ENCODE measurements around the gene SDF4.

- TF ChIP-seq, protein P1, sequence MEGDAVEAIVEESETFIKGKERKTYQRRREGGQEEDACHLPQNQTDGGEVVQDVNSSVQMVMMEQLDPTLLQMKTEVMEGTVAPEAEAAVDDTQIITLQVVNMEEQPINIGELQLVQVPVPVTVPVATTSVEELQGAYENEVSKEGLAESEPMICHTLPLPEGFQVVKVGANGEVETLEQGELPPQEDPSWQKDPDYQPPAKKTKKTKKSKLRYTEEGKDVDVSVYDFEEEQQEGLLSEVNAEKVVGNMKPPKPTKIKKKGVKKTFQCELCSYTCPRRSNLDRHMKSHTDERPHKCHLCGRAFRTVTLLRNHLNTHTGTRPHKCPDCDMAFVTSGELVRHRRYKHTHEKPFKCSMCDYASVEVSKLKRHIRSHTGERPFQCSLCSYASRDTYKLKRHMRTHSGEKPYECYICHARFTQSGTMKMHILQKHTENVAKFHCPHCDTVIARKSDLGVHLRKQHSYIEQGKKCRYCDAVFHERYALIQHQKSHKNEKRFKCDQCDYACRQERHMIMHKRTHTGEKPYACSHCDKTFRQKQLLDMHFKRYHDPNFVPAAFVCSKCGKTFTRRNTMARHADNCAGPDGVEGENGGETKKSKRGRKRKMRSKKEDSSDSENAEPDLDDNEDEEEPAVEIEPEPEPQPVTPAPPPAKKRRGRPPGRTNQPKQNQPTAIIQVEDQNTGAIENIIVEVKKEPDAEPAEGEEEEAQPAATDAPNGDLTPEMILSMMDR (conservative IDR thresholded peaks at IDR 0.05; ENCODE audit: low read depth, low read length) = no peak
- TF ChIP-seq RAD21 (IDR thresholded peaks at IDR 0.05; ENCODE audit: low read length) (no peak), RFX5 (IDR thresholded peaks at IDR 0.05; ENCODE audit: low read depth, low read length) (no peak), MAZ (IDR thresholded peaks at IDR 0.05; ENCODE audit: borderline replicate concordance, low read depth, low read length) (no peak), POLR2A (IDR thresholded peaks at IDR 0.05; ENCODE audit: low read depth, low read length) (no peak), MAFK (IDR thresholded peaks at IDR 0.05; ENCODE audit: low read depth, low read length) (no peak), SMC3 (IDR thresholded peaks at IDR 0.05; ENCODE audit: low read depth, low read length) (no peak), ELK1 (IDR thresholded peaks at IDR 0.05; ENCODE audit: borderline replicate concordance, low read depth, low read length) (no peak), CEBPB (IDR thresholded peaks at IDR 0.05; ENCODE audit: low read depth, low read length) (no peak)
- TF ChIP-seq, protein P2, sequence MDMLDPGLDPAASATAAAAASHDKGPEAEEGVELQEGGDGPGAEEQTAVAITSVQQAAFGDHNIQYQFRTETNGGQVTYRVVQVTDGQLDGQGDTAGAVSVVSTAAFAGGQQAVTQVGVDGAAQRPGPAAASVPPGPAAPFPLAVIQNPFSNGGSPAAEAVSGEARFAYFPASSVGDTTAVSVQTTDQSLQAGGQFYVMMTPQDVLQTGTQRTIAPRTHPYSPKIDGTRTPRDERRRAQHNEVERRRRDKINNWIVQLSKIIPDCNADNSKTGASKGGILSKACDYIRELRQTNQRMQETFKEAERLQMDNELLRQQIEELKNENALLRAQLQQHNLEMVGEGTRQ (IDR thresholded peaks at IDR 0.05; ENCODE audit: low read depth, low read length) = no peak
Observed at GRCh38 chr1:1220197-1220596, 11.6 kb downstream of the SDF4 start.

Data from IMR-90 (cell line).